GM12872 (cell line): Measurements from ENCODE around the gene UQCC5.

Experiments used
- TF ChIP-seq, protein P1 (sequence below): IDR thresholded peaks from 3 replicates; pipeline ENCODE4 v1.5.1; 2011; ENCODE audit warnings: low read depth, mild to moderate bottlenecking, low read length, moderate library complexity; ENCODE audit not compliant: insufficient read depth

UQCC5 gene

DNA sequence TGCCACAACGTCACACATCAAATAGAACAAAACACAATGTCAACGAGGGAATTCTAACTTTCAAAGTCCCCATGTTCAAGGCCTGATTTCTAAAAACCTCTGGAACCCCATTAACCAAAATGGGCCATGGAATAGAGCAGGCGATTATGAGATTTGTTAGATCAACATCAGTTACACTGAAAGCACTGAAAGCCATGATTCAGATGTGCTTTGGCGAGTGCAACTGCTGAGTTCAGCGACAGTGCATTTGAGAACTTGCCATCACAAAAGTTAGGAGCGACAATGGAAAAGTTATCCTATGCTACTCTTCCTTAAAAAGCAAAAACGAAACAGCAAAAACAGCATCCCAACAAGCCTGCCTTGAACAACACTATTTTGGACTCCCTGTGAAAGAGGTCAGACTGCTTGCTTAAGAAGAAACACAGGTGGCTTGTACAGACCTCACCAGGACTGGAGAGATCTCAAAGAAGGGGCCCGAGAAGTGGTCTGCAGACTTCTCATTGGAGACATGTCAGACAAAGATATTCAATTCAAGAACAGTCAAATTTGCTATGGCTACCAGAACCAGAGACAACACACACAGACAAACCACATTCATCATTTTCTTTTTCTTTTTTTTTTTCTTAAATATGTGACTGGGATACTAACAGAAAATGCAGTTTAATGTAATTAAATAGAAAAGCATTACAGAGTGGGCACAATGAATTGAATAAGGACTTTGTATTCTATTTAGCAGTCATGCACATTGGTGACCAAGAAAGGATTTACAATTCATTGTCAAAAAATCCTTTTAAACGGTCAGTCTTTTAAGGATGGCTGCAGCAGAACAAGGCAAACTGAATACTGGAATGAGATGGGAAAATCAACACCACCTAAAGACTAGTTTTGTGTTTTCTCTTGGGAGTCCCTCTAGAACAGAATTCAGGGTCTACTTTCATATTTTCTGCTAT lies 20.9 kb downstream of the UQCC5 start:
- TF ChIP-seq, protein P1, sequence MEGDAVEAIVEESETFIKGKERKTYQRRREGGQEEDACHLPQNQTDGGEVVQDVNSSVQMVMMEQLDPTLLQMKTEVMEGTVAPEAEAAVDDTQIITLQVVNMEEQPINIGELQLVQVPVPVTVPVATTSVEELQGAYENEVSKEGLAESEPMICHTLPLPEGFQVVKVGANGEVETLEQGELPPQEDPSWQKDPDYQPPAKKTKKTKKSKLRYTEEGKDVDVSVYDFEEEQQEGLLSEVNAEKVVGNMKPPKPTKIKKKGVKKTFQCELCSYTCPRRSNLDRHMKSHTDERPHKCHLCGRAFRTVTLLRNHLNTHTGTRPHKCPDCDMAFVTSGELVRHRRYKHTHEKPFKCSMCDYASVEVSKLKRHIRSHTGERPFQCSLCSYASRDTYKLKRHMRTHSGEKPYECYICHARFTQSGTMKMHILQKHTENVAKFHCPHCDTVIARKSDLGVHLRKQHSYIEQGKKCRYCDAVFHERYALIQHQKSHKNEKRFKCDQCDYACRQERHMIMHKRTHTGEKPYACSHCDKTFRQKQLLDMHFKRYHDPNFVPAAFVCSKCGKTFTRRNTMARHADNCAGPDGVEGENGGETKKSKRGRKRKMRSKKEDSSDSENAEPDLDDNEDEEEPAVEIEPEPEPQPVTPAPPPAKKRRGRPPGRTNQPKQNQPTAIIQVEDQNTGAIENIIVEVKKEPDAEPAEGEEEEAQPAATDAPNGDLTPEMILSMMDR: no peak

DNA sequence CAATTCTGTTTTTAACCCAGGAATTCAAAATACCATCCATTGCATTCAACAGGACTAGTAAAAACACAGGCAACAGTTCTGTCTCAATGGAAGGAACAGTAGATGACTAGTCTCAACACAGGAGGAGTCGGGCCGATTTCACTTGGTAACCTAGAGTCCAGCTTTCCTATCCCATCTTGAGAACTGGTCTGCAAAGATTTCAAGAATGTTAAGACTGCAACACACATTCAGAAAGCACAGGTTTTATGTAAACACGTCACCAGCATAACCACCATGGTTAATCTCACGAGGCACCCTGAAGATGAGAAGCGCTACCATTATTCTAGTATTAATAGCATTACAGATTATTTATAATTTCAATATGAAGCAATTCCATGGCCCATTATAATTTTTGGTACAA lies 22.0 kb downstream of the UQCC5 start:
- TF ChIP-seq, protein P1: no peak

DNA sequence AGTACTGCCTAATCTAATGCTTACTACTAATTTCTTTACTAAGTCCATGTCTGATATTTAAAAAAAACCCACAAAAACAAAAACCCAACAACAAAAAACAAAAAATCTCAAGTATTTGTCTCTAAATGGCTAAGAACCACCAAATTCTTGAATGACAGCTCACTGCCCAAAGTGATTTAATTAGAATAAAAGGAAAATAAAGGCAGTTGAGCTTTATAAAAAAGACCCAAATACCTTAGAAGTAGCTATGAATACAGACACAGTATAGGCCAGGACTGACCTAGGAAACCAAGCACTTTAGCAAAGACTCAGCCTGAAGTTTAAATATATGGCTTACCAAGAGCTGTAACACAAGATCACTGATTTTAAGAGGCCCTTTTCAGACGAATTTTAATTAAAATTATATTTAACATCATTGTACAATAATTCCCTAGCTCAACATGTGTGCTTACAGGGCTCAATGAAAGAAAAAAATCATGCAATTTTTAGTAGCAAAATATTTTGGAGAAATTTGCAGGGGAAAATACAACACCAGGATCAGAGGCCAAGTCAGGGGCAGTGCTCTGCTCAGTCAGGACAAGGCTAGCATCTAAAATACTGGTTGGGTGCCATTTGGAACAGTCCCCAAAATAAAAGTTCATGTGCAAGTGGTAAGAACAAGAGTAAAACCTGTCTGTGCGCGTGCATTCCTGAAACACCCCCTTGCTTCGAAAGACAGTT lies 24.8 kb downstream of the UQCC5 start:
- TF ChIP-seq, protein P1: no peak

DNA sequence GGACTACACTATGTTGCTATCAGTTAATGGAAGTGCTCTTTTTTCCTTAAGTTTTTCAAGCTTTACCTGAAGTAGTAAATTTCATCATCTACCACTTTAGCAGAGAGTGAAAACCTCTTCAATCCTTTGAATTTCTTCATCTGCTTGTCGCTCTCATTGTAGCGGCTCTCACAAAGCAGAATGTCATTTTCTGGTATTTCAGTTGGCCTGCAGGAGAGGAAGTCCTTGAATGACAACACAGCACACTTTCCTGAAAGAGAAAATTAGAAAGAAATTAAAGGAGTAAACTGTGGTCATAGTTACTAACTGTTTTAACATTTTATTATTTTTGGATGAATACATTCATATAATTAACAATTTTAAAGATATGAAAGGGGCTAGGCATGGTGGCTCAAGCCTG lies 27.6 kb downstream of the UQCC5 start:
- TF ChIP-seq, protein P1: no peak

DNA sequence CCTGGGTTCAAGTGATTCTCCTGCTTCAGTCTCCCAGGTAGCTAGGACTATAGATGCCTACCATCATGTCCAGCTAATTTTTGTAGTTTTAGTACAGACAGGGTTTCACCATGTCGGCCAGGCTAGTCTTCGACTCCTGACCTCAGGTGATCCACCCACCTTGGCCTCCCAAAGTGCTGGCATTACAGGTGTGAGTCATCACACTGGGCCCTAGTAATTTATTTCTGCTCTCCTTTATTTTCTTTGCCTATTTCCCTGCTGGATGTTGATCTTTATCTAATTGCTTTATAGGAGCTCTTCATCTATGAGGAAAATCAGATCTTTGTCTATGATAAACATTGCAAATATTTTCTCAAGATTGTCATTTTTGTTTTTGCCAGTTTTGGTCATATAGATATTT lies 31.7 kb downstream of the UQCC5 start:
- TF ChIP-seq, protein P1: no peak

DNA sequence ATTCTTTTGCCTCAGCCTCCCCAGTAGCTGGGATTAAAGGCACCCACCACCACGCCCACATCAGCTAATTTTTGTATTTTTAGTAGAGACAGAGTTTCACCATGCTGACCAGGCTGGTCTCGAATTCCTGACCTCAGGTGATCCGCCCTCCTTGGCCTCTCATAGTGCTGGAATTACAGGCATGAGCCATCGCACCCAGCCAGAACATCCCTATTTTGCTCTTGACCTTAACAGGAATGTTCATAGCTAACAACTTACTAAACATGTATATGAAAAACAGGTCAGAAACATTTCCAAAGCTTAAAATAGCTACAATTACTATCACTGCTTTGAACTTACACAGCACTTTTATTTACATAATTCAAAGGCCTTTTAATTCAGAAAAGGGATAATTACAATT lies 33.7 kb downstream of the UQCC5 start:
- TF ChIP-seq, protein P1: no peak

DNA sequence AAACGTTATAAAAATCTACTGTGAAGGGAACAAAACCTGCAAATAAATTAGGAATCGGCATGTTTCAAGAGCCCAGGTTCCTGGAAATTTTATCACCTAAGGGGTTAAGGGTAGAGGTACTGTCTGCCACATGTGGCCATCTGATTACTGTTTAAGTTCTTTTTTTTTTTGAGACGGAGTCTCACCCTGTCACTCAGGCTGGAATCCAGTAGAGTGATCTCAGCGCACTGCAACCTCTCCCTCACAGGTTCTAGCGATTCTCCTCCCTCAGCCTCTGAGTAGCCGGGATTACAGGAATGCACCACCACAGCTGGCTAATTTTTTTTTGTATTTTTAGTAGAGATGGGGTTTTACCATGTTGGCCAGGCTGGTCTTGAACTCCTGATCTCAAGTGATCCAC lies 35.8 kb downstream of the UQCC5 start:
- TF ChIP-seq, protein P1: no peak
